GM19099 (cell line): ENCODE measurements around the gene ENTPD7.

Experiments used
- POLR2A ChIP-seq: IDR thresholded peaks from 3 replicates; pipeline ENCODE4 v1.6.1; 2011; ENCODE audit warnings: low read depth; ENCODE audit not compliant: insufficient read length; ENCODE audit errors: extremely low read depth

Gene ENTPD7

DNA sequence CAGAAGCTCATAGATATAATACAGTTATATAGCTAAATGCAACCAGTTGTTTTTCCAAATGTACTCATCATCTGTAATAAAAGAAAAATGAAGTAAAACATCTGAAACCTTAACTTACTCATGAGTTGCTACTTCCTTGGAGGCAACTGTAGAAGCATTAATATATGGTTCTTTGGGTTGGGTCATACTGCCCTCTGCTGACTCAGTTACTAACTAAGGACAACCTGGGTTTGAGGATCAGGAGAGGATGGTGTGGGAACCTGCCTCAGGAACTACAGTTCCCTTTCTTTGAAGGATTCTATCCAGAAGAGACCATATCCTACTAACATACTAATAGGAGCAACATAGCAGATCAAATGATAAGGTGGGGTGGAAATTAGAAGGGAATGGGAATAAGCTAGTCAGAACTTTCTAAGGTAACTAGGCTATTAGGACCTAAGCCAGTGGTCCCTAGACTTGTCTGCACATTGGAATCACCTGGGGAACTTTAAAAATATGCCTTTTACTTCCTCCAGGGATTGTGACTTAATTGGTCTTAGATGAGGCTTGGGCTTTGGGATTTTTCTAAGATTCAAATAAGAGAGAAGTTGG is 51.9 kb downstream of the ENTPD7 start:
- no peak for TF ChIP-seq POLR2A

DNA sequence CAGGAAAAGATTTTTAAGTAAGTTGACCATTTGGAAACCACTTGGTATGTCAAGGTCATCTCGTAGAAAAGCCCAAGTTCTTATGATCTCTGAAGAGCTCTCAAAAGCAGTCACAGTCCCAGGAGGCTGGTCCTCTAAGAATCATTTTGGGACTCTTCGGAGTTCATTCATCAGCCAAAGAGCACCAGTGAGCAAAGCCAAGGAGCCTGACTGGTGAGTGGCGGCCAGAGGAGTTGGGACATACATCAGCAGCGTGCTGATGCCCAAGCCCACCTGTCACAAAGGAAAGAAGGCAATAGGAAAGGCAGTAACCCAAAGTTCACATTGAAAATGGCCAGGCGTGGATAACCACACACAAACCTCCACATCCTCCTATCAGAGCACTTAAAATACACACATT is 55.1 kb downstream of the ENTPD7 start:
- no peak for TF ChIP-seq POLR2A

DNA sequence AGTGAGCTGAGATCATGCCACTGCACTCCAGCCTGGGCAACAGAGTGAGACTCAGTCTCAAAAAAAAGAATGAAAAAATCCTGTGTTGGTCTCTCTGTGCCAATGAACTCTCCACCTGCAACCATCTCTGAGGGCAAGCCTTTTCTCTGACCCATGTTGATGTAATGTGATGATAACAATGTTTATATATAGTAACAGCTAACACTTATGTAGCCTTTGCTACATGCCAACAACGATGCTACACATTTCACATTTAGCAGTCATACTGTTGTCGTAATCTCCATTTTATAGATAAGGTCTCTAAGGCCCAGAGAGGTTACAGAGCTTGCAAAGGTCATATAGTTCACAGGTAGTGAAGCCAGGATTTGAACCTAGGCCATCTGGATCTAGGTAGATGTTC is 61.1 kb downstream of the ENTPD7 start:
- no peak for TF ChIP-seq POLR2A

DNA sequence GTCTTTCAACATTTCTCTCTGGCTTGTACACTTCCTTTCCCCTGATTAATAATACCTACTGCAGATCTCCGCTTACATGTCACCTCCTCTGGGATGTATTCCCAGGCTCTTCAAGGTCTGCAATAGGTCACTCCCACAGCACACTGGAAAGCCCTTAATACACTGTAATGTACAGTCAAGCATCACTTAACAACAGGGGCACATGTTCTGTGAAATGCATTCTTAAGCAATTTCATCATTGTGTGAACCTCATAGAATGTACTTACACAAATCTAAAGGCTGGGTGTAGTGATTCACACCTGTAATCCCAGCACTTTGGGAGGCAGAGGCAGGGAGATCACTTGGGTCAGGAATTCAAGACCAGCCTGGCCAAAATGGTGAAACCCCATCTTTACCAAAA is 70.7 kb downstream of the ENTPD7 start:
- no peak for TF ChIP-seq POLR2A

DNA sequence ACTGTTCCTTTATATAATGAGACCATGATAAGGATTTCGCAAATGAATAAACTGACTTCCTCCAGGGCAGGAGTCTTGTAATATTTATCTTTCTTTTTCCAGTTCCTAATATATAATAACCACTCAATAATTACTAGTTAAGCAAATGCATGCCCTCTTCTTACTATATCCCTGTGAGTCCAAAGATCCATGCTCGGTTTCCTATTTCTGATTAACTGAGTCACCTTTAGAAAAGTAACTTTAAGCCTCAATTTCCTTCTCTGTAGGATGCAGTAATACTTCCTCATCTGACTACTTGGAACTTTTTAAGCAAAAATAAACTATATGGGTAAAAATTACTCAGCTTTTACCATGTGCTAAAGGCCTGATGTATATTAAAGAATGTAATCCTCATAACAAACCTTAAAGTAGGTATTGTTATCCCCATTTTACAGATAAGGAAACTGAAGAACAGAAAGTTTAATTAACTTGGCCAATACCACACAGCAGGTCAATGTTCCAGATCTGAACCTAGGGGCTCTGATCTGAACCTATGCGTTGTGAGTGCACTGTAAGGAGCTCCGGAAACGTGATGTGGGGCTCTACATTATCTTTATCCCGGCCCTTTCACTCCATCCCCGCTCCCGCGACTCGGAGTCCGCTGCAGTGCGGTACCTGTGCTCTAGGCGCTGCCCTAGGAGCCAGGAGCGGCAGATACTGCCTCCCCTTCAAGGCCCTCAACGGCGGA is 72.2 kb downstream of the ENTPD7 start:
- TF ChIP-seq POLR2A, result no peak

DNA sequence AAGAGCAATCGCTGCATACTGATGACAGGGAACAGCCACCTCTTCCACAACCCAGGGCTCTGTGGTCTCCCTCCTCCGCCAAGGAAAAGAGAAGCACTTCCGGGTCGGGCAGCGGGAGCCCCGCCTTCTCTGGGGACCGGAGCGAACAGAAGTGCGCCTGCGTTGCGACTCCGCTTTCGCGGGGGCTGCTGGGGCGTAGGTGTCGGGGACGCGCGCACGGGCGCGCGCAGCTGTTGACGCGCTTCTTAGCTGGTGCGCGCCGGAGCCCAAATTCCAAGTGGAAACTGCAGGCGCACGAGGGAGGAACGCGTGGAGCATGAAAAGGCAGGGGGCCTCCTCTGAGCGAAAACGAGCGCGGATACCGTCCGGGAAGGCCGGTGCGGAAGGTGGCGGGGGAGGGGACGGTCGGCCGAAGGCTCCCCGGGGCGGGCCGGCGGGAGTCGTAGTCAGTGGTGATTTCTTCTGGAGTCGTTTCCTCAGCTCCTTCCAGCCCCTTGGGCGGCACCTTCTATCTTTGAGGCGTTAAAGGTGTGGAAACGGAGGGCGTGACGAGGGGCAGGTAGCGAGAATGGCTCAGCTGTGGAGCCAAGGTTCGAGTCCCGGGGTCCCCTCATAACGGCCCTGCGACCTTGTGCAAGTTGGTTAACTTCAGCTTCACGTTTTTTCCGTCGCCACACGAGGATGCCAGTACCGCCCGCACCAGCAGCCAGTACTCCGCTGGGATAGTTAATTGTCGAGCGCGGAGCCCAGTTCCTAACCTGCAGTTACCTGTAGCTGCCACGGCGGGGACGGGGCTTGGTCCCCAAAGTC is 72.9 kb downstream of the ENTPD7 start, which contains the start of the genes COX15 and CUTC:
Gene COX15, minus strand, starts transcription at position 95 of the 810 bp plus-strand sequence. Its CDS starts 78 bp downstream, at position 17.
Gene CUTC, plus strand, starts transcription at position 202 of the 810 bp plus-strand sequence. Its CDS starts 115 bp downstream, at position 317.
- peak; percentile 90 for TF ChIP-seq POLR2A

DNA sequence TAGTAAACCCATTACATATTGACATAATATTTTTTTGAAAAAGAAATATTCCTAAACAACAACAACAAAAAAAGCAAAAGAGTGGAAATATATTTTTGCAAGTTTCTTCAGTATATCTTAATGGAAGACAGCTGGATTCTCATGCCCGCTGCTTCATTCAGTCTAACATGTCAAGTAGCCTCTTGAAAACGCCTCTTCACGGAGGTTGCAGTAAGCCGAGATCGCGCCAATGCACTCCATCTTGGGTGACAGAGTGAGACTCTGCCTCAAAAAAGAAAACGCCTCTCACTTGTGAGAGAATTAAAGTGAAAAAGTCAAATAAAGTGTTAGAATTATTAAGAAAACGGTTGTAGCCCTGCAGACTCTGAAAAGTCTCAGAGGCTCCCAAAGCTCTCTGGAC is 74.1 kb downstream of the ENTPD7 start:
- TF ChIP-seq POLR2A, result no peak

DNA sequence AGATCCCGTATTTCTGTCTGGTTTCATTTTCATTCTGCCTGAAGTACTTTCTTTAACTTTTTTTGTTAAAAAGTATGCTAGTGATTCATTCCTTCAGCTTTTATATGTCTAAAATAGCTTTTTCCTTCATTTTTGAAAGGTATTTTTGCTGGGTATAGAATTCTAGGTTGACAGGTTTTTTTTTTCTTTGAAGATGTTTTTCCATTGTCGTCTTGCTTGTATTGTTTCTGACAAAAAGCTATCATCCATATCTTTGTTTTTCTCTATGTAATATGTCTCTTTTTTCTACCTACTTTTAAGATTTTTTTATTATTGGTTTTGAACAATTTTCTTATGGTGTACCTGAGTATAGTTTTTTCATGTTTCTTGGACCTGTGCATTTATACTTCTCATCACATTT is 81.0 kb downstream of the ENTPD7 start:
- no peak for TF ChIP-seq POLR2A

DNA sequence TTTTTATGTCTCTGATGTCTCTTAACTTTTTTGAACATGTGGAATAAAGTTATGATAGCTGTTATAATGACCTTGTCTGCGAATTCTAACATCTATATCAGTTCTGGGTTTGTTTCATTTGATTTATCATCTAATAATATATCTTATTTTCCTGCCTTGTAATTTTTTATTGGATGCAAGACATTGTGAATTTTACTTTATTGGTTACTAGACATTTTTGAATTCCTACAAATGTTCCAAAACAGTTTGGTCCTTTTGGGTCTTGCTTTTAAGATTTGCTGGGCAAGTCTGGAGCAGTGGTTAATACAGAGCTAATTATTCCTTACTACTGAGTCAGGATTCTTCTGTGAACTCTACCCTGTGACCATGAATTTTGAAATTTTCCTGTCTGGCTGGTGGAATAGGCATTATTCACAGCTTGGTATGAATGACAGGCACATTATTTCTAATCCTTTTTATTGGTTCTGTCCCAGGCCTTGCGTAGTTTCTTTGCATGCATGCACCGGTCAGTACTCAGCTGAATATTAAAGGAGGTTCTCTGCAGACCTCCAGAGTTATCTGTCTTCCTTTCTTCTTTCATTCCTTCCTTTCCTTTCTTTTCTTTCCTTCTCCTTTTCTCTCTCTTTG is 81.7 kb downstream of the ENTPD7 start:
- no peak for TF ChIP-seq POLR2A

DNA sequence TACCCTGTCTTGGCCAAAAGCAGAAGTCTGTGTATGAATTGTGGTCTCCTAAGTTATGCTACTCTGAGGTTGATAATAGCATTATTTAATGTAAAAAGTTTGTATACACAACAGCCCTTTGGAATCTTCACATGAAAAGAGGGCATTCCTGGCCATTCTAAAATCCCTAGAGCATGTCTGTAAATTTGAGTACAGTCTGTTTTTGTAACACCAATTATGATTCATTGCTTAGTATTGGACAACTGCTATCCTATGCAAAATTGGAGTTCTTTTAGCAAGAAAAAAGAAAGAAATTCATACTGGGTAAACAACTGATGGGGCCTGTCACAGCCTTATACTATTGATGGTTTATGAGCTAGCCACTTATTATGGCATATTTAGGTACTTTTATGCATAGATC is 82.9 kb downstream of the ENTPD7 start:
- TF ChIP-seq POLR2A, result no peak

DNA sequence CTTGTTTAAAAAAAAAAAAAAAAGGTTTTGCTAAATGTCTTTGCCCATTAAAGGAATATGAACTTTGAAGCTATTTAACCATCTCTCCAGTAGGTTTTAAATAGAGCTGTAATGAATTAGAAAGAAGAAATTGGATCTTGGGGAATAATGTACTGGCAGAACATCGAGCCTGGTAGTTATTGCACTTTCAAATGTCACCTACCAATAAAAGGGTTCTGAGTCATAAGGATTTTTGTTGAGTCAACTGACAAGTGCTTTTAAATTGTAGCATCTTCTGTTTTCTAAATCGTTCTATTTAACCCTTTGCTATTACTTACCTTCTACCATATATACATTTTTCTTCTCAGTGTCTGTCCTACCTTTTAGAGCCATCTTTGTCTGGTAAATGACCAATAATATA is 83.4 kb downstream of the ENTPD7 start:
- TF ChIP-seq POLR2A, result no peak

DNA sequence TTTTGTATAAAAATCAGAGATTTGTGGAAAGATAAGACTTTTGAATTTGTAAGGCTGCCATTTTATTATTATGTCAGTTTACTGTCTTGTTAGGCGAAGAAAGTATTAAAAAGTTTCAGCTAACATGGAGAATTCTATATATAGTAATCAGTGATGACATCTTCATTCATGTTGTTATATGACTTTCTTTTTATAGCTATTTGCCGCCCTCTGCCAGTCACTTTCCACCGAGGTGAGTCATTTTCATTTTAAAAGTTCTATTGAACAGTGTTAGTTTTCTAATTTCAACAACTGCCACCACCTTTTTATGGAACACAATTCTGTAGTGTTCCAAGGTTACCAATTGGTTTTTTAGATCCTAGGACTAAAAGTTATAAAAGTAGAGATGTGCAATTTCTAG is 84.5 kb downstream of the ENTPD7 start:
- no peak for TF ChIP-seq POLR2A

DNA sequence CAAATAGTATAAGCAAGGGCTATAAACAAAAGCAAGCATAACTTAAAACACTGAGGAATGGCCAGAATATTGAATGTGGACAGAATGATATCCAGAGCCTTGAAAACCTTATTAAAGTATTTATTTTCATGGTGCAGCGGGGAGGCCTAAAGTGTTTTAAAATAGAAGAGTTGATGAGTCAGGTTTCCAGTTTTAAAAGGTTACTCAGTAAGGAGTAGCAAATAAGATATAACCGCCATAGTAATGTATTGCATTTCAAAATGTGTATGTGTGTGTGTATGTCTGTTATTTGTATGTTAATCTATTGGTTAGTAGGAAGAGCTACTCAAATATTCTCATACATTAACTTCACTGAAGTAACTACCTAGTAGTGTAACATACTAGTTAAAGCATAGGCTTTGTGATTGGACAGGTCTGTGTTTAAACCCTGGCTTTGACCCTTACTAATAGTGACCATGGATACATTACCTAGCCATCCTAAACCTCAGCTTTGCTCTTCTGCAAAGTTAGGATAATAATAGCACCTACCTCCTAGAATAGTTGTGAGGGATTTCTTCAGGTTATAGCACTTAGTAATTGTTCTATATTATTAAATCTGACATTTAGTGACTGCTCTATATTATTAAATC is 89.6 kb downstream of the ENTPD7 start:
- TF ChIP-seq POLR2A, result no peak

DNA sequence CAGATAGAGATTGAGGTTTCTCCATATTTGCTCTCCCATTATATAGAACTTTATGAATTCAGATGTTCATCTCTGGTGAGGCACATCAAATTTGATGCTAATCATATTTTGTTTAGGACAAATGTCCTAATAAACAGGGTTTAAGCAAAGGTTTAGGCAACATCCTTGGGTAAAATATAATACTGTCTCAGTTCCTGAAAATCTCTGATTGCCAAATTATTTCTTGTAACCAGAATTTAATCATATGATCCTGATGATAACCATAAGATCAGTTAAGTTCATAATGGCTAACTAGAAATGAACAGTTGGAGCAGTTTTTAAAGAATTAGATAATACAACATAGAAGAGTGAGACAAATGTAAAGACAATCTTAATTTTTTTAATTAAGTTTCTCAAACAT is 91.3 kb downstream of the ENTPD7 start:
- TF ChIP-seq POLR2A, result no peak

DNA sequence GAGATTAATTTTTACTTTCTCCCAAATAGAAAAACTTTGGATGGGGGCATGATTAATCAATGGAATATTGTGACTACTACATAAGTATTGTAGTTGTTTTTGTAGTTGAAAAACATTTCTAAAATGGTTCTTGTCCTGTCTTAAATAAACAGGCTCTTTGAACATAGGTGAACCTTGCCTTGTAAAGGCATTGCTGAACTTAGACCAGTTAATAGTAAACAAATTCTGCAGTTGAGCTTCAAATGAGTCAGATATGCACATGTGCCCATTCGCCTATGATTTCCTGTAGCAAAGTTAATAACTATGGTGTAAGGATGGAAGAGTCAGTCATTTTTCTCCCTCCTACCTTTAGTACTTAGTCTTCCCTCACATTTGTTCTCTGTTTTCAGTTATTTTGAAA is 95.4 kb downstream of the ENTPD7 start:
- TF ChIP-seq POLR2A, result no peak
